Mucosa of descending colon (tissue), 3 donors: ENCODE data around the gene CCDC134. TPM values are rescaled to one million over a fixed set of nuclear protein-coding genes. Genes with fewer than 3 reads are reported as not detected.
"Not testable (repeated sequence)": the region's sequence is repeated elsewhere in the genome, so short reads cannot be mapped to it uniquely, and the experiment has no call there.

ENCODE experiments used
- ATAC-seq: fragments of 200-7000 bp; cut with Tn5 transposase; one replicate; pipeline ENCODE4 v1.9.1; 2020; ENCODE audit warnings: mild to moderate bottlenecking, moderate library complexity
- DNase-seq, 3 donors: peaks; one replicate each; pipeline ENCODE4 v3.0.0-alpha.2; 2020
- H3K36me3 ChIP-seq: fragments of 200-600 bp; one replicate; pipeline ENCODE4 v1.8.0; 2021; ENCODE audit warnings: low read depth, mild to moderate bottlenecking
- H3K4me1 ChIP-seq: fragments of 200-600 bp; one replicate; pipeline ENCODE4 v1.8.0; 2021; ENCODE audit warnings: low read depth, mild to moderate bottlenecking
- H3K4me3 ChIP-seq: fragments of 200-600 bp; one replicate; pipeline ENCODE4 v1.8.0; 2021; ENCODE audit warnings: mild to moderate bottlenecking
- H3K9me3 ChIP-seq: fragments of 200-600 bp; one replicate; pipeline ENCODE4 v1.8.0; 2021; ENCODE audit warnings: mild to moderate bottlenecking
- intact Hi-C, 2 donors: fragments of 100-400 bp; cut with DNase I in 1 of 2; cut with micrococcal nuclease in 1 of 2; formaldehyde crosslinking; loops; one replicate each; pipeline versions ENCODE4 v1.11.0 to v1.11.1; 2022; cut with DNase I, micrococcal nuclease
- total RNA-seq, 3 donors: library from RNA; stranded (reverse); fragmentation: NEBNext Ultra II Directional in 2 of 3; extraction: Animal tissue kit (Norgen Biotek cat#: 25700) in 2 of 3; gene quantifications; one replicate each; pipeline versions ENCODE4 v1.2.1 to v1.2.4, GENCODE V29; 2021 to 2023
- TF ChIP-seq, protein P1 (sequence below): fragments of 200-600 bp; IDR thresholded peaks from one replicate; pipeline ENCODE4 v1.8.0; 2022; ENCODE audit warnings: antibody characterized with exemption, mild to moderate bottlenecking
- donor health status: DM: no; HTN: no; CAD: no; lungs with moderate emphysema.
- donor health status: DM: no; HTN: no; CAD: no.
- donor health status: DM: no; HTN: yes; CAD: no.

CCDC134 gene
- total RNA-seq, 3 donors from 2014 or later = 9.2 to 11.6 (median 10.0) TPM

DNA sequence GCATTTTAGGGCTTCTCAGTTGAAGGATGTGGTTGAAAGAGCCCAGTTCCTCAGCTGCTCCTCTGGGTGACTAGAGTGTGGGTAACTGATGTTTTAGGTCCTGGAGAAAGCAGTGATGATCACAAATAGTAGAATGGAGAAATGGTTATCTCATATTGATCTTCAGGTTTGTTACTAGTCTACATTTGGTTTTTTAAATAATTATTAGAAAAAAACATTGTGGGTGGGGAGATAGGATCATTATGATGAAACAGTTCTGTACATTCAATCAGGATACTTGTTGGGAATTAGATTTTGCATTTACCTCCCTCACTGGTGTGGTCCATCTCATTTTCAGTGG lies 57.4 kb downstream of the CCDC134 start:
- peaks cover 29% of the 10 kb centered on the region for H3K4me1 ChIP-seq
- H3K36me3 ChIP-seq = no peaks in the 10 kb centered on the region
- H3K9me3 ChIP-seq = no peaks in the 10 kb centered on the region
- DNase-seq (no peak), ATAC-seq (no peak)
- TF ChIP-seq, protein P1, sequence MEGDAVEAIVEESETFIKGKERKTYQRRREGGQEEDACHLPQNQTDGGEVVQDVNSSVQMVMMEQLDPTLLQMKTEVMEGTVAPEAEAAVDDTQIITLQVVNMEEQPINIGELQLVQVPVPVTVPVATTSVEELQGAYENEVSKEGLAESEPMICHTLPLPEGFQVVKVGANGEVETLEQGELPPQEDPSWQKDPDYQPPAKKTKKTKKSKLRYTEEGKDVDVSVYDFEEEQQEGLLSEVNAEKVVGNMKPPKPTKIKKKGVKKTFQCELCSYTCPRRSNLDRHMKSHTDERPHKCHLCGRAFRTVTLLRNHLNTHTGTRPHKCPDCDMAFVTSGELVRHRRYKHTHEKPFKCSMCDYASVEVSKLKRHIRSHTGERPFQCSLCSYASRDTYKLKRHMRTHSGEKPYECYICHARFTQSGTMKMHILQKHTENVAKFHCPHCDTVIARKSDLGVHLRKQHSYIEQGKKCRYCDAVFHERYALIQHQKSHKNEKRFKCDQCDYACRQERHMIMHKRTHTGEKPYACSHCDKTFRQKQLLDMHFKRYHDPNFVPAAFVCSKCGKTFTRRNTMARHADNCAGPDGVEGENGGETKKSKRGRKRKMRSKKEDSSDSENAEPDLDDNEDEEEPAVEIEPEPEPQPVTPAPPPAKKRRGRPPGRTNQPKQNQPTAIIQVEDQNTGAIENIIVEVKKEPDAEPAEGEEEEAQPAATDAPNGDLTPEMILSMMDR = no peak
- intact Hi-C loops = no loop called here
- no peak overlapping the region for H3K4me3 ChIP-seq

DNA sequence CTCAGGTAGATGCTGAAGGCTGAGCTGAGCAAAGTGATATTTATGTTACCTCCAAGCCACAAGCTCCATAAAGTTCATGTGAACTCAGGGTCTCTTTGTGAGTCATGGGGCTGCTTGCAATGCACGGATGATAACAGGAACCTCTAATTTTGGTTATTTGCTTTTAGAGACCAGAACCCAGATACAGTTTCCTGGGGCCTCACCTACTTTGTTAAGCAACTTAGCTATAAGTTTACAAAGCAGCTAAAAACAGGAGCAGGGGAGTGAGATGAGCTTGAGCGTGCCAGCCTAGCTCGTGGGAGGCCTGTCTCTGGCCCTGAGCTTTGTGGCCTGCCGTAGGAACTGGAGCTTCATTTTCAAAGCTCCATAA lies 61.7 kb downstream of the CCDC134 start:
- no peak overlapping the region for H3K4me3 ChIP-seq
- peaks cover 21% of the 10 kb centered on the region for H3K4me1 ChIP-seq
- no peaks in the 10 kb centered on the region for H3K9me3 ChIP-seq
- peak; percentile 43 for ATAC-seq
- no peaks in the 10 kb centered on the region for H3K36me3 ChIP-seq
- DNase-seq = no peak
- TF ChIP-seq, protein P1 = no peak
- intact Hi-C loops = no loop called here

DNA sequence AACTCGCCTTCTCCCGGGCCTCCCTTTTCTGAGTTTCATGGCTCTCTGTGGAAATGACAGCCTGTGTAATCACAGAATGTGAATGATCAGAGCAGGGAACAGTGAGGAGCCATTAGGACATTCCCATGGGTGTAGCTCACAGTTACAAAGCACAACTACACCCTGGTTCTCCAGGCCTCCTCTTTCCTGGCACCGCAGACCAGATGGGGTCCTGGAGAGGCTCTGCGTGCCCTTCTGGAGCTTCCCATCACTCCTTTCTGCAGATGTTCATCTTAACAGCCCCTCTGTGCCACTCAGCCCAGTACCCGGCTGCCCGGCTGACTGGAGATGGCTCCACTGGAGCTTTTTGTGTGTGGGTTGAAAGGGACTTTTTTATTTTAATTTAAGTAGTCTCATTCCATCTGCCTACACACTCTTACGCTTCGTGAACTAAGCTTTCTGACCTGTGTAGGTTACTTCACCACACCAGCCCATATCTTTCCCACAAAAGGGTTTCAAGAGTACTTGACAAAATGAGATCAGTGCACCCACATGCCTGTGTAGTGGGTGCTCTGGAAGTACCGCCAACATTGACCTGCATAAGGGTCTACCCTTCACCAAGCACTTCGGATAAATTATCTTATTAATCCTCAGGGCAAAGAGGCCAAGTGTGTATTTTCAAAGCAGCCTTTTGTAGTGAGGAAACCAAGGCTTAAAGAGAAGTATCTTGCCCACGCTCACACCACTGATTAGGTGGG lies 62.2 kb downstream of the CCDC134 start:
- intact Hi-C loops = no loop called here
- Histone ChIP-seq H3K36me3 (no peaks in the 10 kb centered on the region), H3K4me3 (no peak overlapping the region), H3K9me3 (no peaks in the 10 kb centered on the region), H3K4me1 (peaks cover 15% of the 10 kb centered on the region)
- TF ChIP-seq, protein P1 = no peak
- DNase-seq = no peak
- peak; percentile 35 for ATAC-seq

DNA sequence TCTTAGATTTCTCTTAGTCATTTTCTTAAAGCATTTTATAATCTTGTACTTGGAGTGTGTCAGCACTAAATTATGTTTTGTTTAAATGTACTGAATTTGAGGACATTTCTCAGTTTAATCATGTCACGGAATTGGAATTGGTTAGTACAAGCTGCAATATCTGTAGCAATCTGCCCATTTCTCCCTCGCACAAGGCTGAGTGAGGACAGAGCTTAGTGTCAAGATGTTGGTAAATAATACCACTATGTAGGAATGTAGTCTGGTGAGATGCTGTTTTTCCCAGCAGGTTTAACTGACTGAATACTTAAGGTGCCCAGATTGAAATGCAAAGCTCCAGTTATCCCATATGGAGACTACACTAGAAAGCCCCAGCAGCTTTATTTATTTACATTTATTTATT lies 63.0 kb downstream of the CCDC134 start:
- no peak overlapping the region for H3K4me3 ChIP-seq
- no peaks in the 10 kb centered on the region for H3K9me3 ChIP-seq
- no peaks in the 10 kb centered on the region for H3K36me3 ChIP-seq
- TF ChIP-seq, protein P1 = no peak
- ATAC-seq = no peak
- no peak for DNase-seq
- intact Hi-C loops = no loop called here
- peaks cover 14% of the 10 kb centered on the region for H3K4me1 ChIP-seq

DNA sequence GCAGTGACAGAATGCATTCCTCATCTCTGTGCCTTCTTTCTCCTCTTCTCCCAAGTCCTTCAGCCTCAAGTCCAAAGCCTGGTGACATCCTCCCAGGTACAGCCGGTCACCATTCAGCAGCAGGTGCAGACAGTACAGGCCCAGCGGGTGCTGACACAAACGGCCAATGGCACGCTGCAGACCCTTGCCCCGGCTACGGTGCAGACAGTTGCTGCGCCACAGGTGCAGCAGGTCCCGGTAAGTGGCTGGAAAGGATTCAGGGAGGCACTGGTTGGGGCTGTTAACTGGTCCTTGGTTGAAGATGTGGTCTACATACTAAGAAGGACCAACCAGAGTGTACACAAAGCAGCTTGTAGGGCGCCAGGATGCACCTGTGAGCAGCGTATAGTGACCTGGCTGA lies 68.1 kb downstream of the CCDC134 start:
- Histone ChIP-seq H3K4me1 (no peaks in the 10 kb centered on the region), H3K4me3 (no peak overlapping the region), H3K9me3 (no peaks in the 10 kb centered on the region), H3K36me3 (peaks cover 16% of the 10 kb centered on the region)
- intact Hi-C loops = no loop called here
- no peak for ATAC-seq
- DNase-seq = no peak
- TF ChIP-seq, protein P1 = no peak

DNA sequence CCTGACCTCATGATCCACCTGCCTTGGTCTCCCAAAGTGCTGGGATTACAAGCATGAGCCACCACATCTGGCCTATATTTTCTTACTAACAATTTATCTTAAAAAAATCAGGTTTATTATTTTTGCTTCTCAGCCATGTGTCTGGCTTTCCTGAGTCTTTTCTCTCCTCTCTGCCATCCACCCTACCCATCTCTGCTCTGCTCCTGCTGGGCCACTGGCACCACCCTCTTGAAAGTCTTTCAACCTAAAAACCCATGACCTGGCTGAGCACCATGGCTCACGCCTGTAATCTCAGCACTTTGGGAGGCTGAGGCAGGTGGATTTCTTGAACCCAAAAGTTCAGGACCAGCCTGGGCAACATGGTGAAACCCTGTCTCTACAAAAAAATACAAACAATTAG lies 69.6 kb downstream of the CCDC134 start:
- H3K4me1 ChIP-seq, intact Hi-C loops, ATAC-seq, H3K4me3 ChIP-seq, DNase-seq, H3K9me3 ChIP-seq: not testable (repeated sequence)
- peaks cover 16% of the 10 kb centered on the region for H3K36me3 ChIP-seq
